ENCODE data around the gene DOCK9. TPM values are rescaled to one million over a fixed set of nuclear protein-coding genes. Genes with fewer than 3 reads are reported as not detected.

DOCK9 gene
- total and polyA plus RNA-seq, 2 experiments from 2014 or later = 32.8 to 39.1 TPM

DNA sequence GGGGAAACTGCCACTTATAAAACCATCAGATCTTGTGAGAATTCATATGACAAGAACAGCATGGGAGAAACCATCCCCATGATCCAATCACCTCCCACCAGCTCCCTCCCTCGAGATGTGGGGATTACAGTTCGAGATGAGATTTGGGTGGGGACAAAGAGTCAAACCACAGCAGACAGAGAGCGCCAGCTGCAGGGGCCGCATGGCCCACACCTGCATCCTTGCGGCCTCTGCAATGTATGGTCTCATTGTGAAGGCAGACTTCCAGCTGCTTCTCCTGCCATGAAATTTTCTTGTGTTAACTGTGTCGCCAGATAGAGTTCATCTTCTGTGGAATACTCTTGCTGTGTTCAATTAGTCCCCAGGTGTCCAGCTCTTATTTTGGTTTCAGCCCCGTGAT, 208.1 kb downstream of the DOCK9 start:
- DNase-seq (ENCODE audit: low read depth in 1 of 2, low spot score in 1 of 2) = no peak
- TF ChIP-seq, protein P1, sequence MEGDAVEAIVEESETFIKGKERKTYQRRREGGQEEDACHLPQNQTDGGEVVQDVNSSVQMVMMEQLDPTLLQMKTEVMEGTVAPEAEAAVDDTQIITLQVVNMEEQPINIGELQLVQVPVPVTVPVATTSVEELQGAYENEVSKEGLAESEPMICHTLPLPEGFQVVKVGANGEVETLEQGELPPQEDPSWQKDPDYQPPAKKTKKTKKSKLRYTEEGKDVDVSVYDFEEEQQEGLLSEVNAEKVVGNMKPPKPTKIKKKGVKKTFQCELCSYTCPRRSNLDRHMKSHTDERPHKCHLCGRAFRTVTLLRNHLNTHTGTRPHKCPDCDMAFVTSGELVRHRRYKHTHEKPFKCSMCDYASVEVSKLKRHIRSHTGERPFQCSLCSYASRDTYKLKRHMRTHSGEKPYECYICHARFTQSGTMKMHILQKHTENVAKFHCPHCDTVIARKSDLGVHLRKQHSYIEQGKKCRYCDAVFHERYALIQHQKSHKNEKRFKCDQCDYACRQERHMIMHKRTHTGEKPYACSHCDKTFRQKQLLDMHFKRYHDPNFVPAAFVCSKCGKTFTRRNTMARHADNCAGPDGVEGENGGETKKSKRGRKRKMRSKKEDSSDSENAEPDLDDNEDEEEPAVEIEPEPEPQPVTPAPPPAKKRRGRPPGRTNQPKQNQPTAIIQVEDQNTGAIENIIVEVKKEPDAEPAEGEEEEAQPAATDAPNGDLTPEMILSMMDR (IDR thresholded peaks at IDR 0.05; ENCODE audit: low read depth, low read length) = no peak
- Histone ChIP-seq H3K4me1 (ENCODE audit: low read depth) (no peaks in the 10 kb centered on the region), H3K9me3 (ENCODE audit: low read depth) (no peaks in the 10 kb centered on the region), H3K36me3 (no peaks in the 10 kb centered on the region), H3K27ac (no peak overlapping the region), H3K27me3 (no peaks in the 10 kb centered on the region), H3K4me3 (no peak overlapping the region)

DNA sequence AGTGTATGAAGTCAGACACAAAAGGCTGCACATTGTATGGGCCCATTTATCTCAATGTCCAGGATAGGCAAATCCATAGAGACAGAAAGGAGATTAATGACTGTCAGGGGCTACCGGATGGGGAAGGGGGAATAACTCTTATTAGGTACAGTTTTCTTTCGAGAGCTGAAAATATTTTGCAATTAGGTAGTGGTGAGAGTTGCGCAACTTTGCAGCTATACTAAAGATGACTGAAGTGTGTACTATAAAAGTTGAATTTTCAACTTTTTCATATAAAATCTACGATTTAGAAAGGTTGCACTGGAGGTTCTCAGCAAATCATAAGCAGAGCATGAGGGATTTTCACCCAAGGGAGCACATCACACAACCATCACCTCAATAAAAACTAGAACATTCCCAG, 209.3 kb downstream of the DOCK9 start:
- H3K9me3 ChIP-seq (ENCODE audit: low read depth) = no peaks in the 10 kb centered on the region
- H3K4me1 ChIP-seq (ENCODE audit: low read depth) = no peaks in the 10 kb centered on the region
- no peak overlapping the region for H3K27ac ChIP-seq
- H3K4me3 ChIP-seq = no peak overlapping the region
- no peak for DNase-seq (ENCODE audit: low read depth in 1 of 2, low spot score in 1 of 2)
- H3K27me3 ChIP-seq = no peaks in the 10 kb centered on the region
- TF ChIP-seq, protein P1 (IDR thresholded peaks at IDR 0.05; ENCODE audit: low read depth, low read length) = no peak
- no peaks in the 10 kb centered on the region for H3K36me3 ChIP-seq

DNA sequence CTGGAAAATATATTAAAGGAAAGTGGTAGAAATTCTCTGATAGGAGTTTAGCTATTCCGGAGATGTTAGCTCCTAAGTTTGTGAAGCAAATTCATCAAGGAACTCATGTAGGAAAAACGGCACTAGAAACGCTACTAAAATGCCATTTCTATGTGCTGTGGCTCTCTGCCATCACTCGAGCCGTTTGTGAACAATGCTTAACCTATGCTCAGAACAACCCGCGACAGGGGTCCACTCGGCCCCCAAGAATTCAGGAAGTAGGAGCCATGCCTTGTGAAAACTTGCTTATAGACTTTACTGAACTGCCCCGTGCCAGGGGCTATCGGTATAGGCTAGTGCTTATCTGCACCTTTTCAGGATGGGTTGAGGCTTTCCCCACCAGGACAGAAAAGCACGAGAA, 211.2 kb downstream of the DOCK9 start:
- no peaks in the 10 kb centered on the region for H3K9me3 ChIP-seq (ENCODE audit: low read depth)
- DNase-seq (ENCODE audit: low read depth in 1 of 2, low spot score in 1 of 2) = no peak
- H3K4me1 ChIP-seq (ENCODE audit: low read depth) = no peaks in the 10 kb centered on the region
- no peak overlapping the region for H3K27ac ChIP-seq
- TF ChIP-seq, protein P1 (IDR thresholded peaks at IDR 0.05; ENCODE audit: low read depth, low read length) = no peak
- H3K27me3 ChIP-seq = no peaks in the 10 kb centered on the region
- H3K4me3 ChIP-seq = no peak overlapping the region
- H3K36me3 ChIP-seq = no peaks in the 10 kb centered on the region

DNA sequence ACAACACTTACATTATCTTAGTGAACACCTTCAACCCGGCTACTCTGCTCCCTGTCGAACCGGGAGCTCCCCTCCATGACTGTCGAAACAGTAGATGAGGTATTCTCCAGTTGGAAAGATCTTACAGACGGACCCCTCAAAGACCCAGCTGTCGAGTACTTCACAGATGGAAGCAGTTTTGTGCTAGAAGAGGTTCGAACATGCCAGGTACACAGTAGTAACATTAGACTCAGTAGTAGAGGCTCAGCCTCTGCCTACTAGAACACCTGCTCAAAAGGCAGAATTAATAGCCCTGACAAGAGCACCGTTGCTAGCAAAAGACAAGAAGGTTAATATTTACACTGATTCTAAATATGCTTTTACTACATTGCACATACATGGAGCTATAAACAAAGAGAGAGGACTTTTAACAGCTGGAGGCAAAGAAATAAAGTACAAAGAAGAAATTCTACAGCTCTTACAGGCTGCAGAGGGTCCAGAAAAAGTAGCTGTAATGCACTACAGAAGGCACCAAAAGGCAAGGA, 211.8 kb downstream of the DOCK9 start:
- TF ChIP-seq, protein P1 (IDR thresholded peaks at IDR 0.05; ENCODE audit: low read depth, low read length) = no peak
- Histone ChIP-seq H3K27me3 (no peaks in the 10 kb centered on the region), H3K4me1 (ENCODE audit: low read depth) (no peaks in the 10 kb centered on the region), H3K4me3 (no peak overlapping the region), H3K36me3 (no peaks in the 10 kb centered on the region), H3K9me3 (ENCODE audit: low read depth) (no peaks in the 10 kb centered on the region), H3K27ac (no peak overlapping the region)
- no peak for DNase-seq (ENCODE audit: low read depth in 1 of 2, low spot score in 1 of 2)

DNA sequence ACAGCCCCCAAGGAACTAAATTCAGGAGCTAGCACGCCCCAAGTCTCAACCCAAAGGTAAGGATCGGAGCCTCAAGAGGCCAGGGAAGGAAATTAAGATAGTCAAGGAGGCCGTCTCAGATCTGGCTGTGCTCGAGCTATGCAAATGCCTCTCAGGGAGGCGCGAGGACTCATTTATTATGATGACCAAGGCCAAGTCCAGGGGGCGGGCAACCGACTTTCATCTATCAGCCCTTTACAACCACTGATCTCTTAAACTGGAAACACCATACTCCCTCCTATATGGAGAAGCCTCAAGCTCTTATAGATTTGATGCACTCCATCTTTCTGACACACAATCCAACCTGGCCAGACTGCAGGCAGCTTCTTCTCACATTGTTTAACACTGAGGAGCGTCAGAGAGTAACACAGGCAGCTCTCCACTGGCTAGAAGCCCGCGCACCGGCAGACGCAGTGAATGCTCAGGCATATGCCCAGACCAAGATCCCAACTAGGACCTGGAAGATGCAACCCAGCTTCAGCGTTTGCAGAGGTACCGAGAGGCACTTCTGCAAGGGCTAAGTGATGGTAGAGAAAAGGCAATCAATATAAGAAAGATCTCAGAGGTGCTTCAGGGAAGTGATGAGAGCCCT, 215.8 kb downstream of the DOCK9 start:
- Histone ChIP-seq H3K27me3 (no peaks in the 10 kb centered on the region), H3K36me3 (no peaks in the 10 kb centered on the region), H3K4me1 (ENCODE audit: low read depth) (no peaks in the 10 kb centered on the region), H3K27ac (no peak overlapping the region), H3K4me3 (no peak overlapping the region), H3K9me3 (ENCODE audit: low read depth) (no peaks in the 10 kb centered on the region)
- TF ChIP-seq, protein P1 (IDR thresholded peaks at IDR 0.05; ENCODE audit: low read depth, low read length) = no peak
- no peak for DNase-seq (ENCODE audit: low read depth in 1 of 2, low spot score in 1 of 2)
